ENCODE data around the gene ATP13A1.

DNA sequence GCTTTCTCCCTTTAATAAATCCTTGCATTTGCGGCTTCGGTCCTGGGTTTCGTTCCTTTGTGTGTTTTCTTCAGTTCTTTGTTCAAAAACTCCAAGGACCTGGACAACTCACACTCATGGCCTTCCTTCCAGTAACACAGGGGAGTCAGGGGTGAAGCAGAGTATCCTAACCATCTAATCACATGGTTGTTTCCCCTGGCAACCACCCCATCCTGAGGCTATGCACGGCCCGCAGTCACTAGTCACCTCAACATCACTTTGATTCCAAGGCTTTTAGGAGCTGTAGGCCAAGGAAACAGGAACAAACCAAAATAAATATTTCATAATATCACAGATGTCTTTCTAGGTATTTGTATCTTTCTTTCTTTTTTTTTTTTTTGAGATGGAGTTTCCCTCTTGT, 34.1 kb upstream of the ATP13A1 start:
- TF ChIP-seq, protein P1, sequence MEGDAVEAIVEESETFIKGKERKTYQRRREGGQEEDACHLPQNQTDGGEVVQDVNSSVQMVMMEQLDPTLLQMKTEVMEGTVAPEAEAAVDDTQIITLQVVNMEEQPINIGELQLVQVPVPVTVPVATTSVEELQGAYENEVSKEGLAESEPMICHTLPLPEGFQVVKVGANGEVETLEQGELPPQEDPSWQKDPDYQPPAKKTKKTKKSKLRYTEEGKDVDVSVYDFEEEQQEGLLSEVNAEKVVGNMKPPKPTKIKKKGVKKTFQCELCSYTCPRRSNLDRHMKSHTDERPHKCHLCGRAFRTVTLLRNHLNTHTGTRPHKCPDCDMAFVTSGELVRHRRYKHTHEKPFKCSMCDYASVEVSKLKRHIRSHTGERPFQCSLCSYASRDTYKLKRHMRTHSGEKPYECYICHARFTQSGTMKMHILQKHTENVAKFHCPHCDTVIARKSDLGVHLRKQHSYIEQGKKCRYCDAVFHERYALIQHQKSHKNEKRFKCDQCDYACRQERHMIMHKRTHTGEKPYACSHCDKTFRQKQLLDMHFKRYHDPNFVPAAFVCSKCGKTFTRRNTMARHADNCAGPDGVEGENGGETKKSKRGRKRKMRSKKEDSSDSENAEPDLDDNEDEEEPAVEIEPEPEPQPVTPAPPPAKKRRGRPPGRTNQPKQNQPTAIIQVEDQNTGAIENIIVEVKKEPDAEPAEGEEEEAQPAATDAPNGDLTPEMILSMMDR (conservative IDR thresholded peaks at IDR 0.05; ENCODE audit: low read length), result no peak
- no peak for TF ChIP-seq EZH2phosphoT487 (IDR thresholded peaks at IDR 0.05; ENCODE audit: borderline replicate concordance, low read depth, low read length)
